Activated CD4-positive, alpha-beta T cell treated with anti-CD3 and anti-CD28 coated beads, Interleukin-2, Interleukin-6, amounts not matched to agents 100 ng/mL and 50 ng/mL, durations not matched to agents 16 hours and 8 hours (primary cell): ENCODE measurements around the gene PC.
A peak's percentile ranks its signal among the peaks of the same experiment; 100 is the strongest.

Source experiments
- DNase-seq: peaks from one replicate; pipeline ENCODE4 v3.0.0-alpha.2; 2020

The PC gene

DNA sequence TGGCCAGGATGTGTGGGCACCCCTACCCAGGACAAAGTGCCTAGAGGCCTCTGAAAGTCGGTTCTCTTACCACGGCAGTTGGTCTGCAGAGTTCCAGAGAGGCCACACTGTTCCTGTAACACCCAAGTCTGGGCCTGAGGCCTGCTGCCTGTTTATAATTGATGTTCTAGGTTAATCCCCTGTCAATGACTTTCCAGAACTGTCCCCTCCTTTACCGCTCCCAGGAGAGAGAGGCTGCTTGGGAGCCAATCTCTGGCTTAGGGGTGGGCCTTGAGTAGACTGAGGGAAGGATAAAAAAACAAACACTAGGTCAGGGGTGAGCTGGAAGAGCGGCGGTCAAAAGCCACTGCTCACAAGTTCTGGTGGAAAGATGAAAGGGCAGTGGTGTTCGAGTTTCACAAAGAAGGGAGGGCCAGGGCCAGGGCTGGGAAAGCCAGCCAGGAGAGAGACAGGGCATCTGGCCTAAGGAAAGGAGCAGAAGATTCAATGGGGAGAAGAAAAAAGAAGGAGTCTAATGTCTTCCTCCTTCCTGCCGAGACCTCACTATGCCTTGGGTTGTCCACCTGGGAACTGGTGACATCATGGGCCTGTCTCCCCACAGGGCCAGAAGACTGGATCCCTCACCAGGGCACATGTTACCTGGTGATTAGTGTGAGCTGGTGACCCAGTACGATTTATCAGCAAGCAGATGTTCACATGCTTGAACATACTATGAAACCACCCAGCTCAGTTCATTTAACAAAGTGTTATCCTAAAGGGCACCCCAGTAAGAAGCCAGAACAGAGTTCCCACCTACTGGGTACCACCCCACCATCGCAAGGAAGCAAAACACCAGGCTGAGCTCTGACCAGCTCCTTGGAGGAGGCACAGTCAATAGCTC, 50.2 kb downstream of the PC start:
- no peak for DNase-seq

DNA sequence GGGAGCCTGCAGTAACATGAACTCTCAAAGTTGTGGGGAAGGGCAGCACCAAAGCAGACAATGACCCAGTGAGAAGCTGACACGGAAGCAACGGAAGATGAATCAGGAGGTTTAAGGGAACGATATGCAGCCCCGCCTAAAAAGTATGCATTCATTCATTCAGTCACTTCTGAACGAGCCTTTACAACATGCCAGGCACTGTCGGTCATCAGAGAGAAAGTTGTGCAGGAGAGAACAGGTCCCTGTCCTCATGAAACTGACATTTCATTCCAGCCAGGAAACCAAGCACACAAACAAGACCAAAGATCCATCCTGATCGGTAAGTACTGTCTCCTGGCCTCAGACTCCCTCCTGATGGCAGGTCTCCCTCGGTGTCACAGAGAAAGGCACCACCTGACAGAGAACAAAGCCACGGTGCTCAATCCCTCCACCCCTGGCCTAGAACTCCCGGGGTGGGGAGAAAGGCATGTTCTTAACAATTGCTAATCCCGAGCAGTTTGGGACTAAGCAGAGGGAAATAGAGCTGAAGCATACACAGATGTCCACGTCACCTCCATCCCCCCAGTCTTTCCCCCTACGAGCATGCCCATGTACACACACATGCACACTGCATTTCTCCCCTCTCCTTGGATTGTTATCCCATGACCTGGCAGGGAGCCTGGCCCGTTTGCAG, 52.0 kb downstream of the PC start:
- no peak for DNase-seq

DNA sequence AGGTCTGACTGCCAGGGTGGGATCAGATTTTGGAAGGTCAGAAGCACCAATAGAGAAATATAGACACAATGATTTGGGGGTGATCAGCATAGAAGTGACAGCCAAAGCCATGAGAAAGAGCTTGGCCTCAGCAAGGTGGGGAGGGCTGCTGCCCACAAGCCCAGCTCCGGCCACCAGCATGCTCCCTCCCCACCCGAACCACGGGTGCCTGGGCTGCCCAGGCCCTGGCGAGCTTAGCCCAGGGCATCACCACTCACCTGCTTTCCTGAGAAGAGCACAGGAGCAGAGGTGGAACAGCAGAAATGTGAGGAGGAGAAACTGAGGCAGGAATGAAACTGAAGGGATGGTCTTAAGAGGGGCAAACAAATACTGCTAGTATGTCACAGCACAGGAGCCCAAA, 52.6 kb downstream of the PC start:
- no peak for DNase-seq

DNA sequence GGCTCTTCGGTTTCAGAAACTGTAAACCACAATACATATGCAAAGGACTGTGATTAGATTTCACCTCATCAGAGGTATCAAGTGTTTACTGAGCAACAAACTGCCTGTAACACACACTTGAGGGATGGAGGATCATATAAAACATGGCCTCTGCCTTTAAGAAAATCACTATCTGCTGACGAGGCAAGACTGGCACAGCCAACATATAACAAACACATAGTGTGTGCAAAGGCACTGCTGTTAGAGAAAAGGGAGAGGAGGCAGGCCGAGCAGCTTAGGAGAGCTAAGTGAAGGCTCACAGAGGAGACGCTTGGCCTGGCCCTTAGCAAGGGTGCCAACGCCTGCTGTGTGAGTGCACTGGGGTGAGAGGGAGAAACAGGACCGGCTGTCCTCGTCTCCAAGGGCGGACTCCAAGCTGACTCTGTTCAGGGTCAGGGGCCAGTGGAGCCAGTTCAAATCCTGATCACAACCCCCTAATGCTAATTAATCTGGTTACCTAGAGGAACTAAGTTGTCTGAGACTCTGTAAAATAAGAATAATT, 53.1 kb downstream of the PC start:
- DNase-seq: no peak

DNA sequence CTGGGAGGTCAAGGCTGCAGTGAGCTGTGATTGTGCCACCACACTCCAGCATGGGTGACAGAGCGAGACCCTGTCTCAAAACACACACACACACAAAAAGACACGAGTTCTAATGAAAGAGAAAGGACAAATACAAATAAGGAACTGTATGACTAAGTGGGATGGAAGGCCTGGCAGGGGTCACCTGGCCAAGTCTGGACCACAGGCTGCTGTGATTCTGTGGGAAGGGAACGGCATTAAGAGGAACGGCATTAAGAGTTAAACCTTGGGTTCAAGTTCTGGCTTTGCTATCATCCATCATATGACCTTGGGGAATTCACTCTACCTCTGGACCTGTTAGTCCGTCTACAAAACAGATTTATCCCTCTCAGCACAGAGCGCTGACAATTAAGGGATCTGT, 53.6 kb downstream of the PC start:
- DNase-seq: no peak

DNA sequence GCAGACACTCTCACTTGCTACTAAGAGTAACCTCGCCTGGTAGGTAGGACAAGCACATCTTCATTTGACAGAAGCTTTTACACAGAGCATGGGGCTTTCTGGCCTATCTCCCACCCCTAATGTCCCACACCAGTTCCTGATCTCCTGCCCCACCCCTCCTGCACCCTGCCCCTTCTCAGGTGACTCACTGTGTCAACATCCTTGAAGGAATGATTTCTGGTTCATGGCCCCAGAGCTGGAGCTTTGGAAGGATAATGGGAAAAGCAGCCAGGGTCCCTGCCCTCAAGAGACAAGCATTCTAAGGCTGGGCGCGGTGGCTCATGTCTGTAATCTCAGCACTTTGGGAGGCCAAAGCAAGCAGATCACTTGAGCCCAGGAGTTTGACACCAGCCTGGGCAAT, 54.1 kb downstream of the PC start:
- no peak for DNase-seq

DNA sequence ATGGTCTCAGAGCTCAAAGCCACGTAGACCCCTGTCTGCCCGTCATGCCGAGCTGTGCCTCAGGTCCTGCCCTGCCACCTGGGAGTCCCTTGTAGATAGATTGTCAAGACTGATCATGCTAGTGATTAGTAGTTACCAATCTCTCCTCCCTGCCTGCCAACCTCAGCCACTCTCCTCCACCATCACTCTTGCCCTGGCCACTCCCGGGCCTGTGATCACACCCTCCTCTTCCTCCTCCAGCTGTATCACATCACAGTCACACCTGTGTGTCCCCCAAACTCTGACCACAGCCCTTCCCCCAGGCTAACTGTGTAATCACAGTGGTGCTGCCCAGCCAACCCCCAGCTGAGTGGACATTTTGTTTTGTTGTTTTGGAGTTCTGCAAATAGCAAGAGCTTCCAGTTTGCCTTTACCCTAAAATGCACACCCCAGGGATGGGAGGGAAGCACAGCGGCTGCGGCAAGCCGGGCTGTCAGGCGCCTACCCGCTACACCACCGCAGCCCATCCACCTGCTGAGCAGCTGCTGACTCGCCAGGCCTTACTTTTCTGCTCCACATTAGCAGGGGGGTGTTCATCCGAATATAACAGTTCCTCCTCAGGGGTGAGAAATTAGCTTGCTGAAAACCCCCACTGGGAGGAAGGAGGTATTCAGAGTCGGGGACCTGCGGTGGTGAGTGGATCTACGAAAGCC, 55.6 kb downstream of the PC start:
- DNase-seq: no peak

DNA sequence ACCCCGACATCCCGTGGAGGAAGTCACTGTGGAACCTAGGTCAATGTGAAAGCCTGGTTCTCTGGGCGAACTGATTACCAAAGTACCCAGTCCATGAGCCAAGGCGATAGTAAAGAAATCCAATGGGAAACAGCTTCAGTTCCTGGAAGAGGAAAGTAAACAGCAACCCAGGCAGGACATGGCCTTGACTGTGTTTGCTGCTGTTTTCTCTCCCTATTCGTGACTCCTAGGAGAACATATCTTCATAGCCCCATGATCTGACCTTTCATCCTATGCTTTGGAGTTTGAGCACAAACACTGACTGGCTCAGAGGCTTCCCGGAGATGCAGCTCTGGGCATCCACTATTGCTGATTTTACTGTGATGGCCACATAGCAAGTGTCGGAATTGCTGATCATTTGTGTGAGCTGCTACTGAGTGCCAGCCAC, 56.2 kb downstream of the PC start:
- DNase-seq: no peak

DNA sequence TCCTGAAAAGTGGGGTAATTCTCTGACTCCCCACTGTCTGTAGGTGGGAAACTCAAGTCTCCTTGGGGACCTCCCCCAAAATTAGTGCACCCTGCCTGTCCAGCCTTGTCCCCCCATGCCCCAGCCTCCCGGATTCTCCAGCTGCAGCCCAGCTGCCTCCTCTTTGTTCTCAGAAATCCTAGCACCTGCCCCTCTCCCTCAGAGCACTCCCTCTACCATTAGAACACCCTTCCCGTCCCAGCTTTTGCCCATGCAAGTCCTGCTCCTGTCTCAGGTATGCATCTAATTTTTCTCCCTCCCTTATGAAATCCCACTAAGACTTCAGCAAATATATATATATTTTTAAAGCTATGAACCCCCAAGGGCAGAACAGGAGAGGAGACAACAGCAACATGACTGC, 64.0 kb downstream of the PC start:
- DNase-seq: no peak

DNA sequence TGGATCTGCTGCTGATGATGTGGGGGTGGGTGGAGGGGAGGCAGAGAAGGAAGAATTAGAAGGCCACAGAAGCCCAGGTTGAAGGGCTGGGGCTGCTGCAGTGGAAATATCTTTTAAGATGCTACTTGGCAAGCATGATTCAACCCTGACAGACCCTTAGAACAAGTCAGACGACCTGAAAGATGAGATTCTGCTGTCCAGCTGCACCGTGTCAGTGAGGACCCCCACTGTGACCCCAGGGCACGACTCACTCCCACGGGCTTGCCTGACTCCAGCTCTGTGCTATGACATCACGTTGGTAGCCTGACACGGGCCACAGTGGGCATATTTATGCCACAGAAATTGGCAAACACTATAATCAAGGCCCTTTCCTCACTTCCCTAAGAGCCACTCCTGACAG, 65.3 kb downstream of the PC start:
- no peak for DNase-seq

DNA sequence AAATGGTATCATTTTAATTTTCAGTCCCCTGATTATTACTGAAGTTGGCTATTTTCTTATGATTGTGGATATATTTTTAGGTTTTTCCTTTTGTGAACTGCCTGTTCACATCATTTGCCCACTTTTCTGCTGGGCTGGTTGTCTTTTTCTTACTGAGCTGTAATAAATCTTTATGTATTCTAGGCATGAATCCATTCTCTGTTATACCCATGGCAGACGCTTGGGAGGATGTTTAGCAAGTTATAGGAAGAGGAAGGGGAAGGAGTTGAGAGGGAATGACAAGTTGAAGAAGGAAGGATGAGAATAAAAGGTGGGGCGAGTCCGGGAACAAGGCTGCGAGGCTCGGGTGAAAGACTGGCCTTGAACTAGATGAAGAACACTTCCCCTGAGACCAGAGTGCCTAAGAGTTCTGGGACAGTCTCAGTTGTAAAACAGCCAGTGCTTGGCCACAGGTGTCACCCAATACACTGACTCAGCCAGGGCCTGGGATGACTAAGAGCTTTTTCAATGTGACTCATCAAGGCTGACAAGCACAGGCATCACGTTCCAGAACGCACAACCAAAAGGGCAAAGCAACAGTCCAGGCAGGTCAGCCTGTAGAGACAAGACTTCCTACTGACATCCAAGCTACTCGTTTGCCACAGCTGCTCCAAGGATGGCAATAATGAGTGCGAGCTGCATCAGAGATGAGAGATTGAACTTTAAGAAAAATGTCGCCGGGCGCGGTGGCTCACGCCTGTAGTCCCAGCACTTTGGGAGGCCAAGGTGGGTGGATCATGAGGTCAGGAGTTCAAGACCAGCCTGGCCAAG, 66.1 kb downstream of the PC start:
- DNase-seq: peak; percentile 93

DNA sequence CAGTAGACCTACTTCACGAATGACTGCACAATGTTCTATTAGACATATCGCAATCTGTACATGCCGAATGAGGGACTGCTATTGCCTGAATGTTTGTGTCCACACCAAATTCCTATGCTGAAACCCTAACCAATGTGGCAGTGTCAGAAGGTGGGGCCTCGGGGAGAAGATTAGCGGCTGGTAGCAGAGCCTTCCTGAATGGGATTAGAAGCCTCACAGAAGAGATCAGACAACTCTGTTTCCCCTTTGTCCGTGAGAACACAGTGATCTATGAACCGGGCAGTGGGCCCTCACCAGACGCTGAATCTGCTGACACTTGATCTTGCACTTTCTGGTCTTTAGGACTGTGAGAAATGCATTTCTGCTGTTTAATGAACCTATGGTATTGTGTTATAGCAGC, 68.2 kb downstream of the PC start:
- no peak for DNase-seq

DNA sequence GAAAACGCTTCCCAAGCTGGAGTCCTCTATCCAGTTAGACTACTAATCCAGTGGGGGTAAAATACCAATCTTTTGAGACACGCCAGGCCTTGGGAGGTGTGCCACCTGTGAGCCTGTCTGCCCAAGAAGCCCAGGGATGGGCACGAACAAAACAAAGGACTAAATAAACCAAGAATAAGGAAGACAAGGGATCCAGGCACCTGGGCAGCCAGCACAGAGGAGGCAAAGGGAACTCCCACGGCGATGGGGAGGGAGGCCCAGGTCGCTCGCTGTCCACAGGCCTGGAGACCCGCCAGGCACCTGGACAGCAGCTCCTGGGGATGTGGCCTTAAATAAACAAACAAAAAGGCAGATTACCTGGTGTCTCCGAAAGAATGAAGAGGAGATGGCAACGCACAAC, 69.9 kb downstream of the PC start:
- no peak for DNase-seq

DNA sequence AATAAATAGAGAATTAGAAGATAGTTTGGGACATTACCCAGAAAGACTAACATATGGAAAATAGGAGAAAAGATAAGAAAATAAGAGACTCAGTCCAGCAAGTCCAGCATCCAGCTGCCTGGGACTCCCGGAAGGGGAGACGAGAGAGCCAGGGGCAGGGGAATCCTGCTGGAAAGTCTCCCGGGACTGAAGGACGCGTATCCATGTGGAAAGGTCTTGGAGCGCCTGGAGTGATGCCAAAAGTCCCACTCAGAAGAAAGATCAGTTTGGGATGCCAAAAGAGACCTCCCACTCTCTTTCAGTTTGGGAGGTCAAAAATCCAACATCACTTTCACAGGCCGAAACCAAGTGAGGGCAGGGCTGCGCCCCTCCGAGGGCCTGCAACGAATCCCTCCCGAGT, 70.7 kb downstream of the PC start:
- no peak for DNase-seq

DNA sequence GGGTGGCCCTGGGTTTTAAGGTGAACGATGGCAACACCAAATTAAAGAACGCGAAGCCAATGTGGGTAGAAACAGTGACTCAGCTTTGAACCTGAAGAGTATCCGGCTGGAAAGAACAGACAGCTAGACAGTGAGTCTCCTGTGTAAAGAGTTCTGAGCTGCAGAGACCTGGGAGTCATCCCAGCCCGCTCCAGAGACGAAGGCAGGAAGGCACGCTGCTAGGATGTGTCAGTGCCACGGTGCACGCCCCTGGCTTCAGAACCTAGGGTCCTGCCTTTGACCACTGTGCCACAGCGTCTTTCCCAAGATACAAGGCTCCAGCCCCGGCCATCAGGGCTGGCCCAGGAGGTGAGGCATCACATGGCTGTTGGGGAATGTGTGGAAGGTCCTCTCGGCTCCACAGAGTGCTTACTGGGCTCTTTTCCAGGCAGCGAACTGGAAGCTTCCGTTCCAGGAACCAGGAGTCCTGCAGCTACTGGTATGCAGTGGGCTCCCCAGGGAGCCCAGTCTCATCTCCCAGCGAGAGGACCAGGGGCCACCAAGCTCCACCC, 71.4 kb downstream of the PC start:
- no peak for DNase-seq

DNA sequence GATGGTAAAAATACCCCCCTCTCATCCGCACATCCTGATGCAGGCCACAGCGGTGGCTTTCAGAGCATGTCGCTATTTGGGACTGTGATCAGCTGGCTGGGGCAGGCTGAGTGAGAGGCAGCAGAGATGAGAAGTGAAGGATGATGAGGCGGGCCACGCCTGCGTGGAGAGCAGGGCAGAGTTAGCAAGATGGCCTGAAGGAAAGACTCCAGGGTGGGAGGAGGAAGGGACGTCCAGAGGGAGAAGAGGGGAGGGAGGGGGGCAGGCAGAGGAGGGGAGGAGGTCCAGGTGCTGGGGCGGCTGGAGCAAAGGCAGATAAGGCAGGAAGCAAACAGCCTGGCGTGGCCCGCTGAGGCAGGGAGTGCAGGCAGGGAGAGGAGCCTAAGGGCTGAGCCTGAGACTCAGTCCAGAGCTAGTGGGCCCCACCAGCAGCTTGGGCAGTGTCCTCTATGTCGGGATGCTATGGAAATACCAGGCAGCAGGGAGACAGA, 72.2 kb downstream of the PC start:
- DNase-seq: no peak

DNA sequence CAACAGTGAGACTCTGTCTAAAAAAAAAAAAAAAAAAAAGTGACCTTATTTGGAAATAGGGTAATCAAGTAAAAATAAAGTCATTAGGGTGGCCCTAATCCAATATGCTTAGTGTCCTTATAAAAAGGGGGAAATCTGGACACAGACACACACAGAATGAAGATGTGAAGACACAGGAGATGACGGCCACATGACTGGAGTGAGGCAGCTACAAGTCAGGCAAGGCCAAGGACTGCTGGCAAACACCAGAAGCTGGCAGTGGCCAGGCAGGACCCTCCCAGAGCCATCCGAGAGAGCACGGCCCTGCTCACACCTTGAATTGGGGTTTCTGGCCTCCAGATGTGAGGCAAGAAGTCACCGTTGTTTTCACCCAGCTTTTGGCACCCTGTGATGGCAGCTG, 72.7 kb downstream of the PC start:
- DNase-seq: no peak

DNA sequence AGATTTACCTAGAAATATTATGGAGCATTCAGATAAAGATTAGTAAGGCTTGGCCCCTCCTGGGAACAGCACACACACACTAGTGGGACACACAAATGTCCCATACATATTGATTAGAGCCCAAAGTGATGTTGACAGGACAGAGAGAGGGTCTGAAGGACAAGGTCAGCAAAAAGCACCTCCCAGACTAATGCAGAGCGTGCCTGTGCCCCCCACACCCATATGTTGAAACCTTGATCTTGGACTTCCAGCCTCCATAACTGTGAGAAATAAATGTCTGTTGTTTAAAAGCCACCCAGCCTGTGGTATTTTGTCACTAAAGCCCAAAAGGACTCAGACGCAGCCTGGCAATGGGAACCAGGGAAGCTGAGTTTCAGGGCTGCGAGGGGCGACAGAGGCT, 73.7 kb downstream of the PC start:
- no peak for DNase-seq

DNA sequence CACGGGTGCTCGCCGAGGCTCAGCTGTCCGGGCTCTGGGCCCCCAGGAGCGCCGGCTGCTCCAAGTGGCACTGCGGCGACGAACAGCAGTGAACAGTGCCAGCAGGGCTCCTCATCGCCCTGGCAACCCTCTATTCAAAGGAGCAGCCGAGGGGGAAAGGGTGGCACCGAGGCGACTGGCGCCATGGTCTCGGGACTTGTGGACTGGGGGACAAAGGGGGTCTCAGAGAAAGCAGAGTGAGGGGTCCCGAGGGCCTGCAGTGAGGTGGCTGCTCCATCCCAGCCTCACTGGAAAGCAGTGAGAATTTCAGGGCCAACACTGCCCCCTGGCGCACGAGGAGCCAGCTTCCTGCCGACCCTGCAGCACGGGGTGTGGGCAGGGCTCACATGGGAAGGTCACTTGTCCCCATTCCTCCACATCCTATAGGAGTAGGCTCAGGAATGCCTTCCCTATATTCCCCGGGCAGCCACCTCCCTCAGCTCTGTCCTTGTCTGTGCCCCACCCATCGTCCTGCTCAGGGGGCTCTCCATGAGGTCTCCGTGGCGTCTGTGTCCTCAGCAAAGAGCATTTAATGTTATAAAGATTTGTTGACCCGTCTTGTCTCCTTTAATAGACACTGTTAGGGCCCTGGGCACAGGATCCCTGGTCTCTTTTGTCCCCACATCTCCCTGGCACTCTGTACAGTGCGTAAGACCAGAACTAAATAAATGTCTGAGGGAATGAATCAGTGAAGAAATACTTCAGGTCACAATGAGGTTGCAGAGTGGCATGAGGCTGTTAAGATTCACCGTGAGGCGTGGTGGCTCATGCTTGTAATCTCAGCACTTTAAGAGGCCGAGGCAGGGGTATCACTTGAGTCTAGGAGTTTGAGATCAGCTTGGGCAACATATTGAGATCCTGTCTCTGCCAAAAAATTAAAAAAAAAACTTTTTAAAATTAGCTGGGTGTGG, 74.9 kb downstream of the PC start:
- DNase-seq: peak; percentile 72

DNA sequence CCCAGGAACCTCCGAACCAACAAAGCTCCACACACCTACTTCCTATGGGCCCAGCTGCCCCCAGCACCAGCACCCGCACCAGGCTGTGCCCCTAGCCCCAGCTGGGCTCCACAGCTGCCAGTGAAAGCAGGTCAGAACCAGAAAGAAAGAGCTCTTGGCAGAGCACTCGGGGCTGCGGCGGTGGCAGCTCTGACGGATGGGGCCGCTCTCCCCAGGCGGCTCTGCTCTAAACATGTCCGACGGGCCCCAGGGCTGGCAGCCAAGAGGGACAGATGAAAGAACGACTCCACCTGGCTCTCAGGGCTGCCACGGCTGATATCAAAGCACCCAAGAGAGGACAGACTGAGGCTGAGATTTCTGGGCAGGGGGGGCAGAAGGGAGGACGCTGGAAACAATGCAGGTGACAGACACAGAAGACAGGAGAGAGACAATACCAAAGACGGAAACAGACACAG, 75.6 kb downstream of the PC start:
- DNase-seq: no peak

DNA sequence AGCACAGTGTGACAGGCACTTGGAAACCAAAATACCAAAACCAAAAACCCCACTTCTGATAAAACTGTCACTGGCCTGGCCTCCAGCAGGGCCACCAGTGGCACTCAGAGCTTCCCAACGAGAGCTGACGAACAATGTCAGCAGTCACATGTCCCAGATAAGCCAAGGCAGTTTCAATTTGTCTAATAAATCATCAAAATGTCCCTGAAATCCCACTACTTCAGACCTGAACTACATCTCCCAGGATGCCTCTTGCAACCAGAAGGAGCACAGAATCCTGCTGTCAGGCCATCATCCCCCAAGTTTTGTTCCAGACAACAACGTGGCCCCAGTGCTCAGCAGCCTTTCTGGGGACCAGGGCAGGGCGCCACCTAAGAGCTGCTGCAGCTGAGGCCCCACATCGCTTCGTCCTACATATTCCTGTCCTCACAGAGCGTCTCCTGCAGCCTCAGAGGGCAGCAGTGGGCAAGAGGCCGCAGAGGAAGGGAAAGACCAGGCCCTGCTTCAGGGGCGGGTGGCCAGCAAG, 76.2 kb downstream of the PC start:
- no peak for DNase-seq
